GM21717 (cell line): ENCODE data around the gene TNNC2.
"Not testable (repeated sequence)": the region's sequence is repeated elsewhere in the genome, so short reads cannot be mapped to it uniquely, and the experiment has no call there.

Experiments used
- ATAC-seq: cut with Tn5 transposase; IDR thresholded peaks from one replicate; pipeline ENCODE4 v1.9.1; 2021; ENCODE audit warnings: mild to moderate bottlenecking, moderate library complexity; ENCODE audit not compliant: unreplicated experiment

The TNNC2 gene

DNA sequence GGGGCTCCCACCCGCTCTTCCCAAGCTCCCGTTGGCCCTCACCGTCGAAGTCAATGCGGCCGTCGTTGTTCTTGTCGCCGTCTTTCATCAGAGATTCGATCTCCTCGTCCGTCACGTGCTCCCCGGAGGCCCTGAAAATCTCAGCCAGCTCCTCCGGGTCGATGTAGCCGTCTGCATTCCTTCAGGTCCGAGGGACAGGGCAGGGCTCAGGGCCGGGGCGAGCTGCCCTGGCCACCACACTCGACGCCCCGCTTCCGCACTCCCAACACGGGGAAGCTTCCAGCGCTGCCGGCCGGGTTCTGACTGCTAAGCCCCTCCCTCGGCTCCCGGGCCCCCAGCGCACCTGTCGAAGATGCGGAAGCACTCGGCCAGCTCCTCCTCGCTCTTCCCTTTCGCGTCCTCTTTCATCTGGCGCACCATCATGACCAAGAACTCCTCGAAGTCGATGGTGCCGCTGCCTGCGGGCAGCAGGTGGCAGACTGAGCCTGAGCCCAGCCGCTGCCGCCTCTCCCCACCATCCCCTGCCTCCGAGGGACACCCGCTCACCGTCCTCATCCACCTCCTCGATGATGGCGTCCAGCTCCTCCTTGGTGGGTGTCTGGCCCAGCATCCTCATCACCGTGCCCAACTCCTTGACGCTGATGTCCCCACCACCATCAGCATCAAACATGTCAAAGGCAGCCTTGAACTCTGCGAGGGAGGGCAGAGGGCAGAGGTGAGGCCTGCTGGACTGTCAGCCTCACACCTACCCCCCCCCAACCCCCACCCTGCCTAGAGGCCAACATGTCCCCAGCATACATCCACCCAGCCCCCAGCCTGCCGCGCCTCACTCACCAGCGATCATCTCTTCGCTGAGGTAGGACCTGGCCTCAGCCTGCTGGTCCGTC, 2.9 kb downstream of the TNNC2 start:
- ATAC-seq: no peak

DNA sequence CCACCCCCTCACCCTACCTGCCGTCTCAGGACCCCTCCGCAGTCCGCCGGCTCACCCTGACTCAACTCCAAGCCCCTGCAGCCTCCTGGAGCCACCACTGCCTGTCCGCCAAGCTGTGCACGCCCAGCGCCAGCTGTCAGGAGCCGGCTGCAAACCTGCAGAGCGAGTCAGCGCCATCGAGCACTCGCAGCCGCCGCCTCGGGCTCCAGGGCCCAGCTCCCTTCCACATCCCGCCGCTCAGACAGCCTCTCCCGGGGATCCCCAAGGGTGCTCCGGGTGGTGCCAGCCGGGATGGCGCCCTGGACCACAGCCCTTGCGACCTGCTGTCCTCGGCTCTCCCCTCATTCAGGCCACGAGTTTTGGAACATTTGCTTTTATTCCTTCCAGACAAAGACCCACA, 4.3 kb downstream of the TNNC2 start:
- no peak for ATAC-seq

DNA sequence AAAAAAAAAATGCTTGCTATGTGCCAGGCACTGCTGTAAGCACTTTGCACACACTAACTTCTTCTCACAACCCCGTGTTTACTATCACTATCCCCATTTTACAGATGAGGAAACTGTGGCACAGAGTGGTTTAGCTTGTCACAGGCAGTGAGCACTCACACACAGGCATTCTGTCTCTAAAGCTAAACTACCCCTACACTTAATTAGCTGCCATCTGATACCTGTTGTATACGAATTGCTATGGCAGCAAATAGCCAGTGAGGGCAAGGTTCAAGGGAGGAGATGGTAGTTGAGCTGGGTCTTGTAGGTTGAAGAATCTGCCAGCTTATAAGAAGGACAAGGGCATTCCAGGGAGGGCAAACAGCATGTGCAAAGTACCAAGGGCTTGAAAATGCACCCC, 5.2 kb downstream of the TNNC2 start:
- no peak for ATAC-seq

DNA sequence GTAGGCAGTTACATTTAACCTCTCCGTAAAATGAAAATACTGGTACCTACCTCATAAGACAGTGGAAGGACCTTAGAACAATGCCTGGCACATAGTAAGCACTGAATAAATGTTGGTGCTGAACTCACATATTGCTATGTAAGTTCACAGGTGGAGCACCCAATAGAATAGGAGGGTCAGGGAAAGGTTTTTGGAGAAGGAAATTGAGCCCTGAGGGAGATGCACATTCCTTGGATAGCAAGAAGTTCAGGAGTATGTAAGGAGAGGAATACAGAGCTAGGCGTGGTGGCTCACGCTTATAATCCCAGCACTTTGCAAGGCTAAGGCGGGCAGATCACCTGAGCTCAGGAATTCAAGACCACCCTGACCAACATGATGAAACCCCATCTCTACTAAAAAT, 7.6 kb downstream of the TNNC2 start:
- ATAC-seq: no peak

DNA sequence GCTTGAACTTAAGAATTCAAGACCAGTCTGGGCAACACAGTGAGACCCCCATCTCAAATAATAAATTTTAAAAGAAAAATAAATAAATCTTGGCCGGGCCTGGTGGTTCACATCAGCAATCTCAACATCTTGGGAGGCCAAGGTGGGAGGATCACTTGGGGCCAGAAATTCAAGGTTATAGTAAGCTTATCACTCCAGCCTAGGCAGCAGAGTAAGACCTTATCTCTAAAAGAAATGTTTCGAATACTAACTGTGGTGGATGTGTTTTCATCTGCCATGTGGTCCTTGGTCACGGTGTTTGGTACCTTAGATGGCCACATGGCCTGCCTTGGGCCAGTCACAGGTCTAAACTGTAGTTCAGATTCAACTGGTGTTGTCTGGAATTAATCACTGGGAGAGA, 8.9 kb downstream of the TNNC2 start:
- ATAC-seq: no peak

DNA sequence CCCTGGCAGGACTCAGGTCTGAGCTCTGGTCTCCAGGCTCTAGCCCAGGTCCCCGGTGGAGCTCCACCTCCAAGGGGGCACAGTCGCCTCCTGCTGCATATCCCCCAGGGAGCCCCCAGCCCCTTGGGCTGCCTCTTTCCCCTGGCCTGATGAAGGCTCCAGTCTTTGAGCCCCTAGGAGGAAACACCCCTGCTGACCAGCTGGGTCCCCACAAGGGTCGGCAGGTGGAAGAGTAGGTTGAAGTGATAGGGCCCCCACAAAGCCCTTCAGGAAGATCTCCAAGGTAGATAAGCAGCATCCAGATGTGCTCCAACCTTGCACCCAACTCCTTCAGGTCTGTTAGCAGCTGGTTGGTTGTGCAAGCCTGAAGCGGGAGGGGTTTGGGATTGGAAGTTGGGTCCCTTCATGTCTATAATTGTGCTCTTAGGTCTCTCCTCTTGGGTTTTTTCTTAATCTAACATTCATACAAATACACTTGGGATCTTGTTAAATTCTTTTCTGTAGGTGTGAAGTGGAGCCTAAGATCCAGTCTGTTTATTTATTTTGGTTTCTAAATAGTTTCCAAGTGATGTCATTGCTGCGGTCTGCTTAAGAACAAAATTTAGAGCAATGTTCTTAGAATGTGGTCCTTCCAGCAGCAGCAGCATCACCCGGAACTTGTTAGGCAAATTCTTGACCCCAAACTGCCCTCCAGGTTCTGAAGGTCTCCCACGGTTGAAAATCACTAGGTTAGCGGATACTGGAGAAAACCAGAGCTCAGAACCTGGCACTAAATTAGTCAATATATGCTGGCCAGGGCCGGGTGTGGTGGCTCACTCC, 9.5 kb downstream of the TNNC2 start:
- ATAC-seq: no peak

DNA sequence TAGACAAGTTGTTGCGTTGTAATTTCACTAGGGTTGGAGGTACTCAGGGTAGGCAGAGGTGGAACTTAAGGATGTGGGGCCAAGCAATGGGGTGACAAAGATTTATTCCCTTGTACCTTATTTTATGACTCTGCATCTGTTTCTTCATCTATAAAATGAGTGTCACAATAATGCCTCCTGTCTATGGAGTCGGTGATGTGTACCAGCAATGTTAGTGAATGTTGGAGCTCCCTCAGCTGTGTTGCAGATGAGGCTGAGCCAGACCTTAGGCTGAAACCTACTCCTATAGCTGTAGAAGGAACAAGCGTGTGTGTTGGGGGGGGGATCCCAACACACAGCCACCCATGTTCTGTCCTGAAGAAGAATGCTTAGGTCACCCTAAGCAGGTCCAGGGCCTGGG, 10.2 kb downstream of the TNNC2 start:
- ATAC-seq: no peak

DNA sequence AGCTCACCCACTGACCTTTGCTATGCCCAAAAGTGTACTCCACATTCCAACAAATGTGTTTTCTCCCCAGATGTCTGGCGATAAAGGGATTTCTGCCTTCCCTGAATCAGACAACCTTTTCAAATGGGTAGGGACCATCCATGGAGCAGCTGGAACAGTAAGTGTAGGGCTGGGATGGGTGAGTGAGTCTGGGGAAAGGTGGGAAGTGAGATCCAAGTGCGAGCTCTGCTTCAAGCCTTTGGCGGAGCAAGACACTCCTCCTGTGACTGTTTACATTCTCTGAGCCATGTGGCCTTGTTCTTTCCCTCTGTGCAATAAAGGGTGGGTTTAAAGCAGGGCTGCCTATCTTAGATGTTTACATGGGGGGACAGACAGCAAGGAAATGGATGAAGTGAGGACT, 12.8 kb downstream of the TNNC2 start:
- ATAC-seq: no peak

DNA sequence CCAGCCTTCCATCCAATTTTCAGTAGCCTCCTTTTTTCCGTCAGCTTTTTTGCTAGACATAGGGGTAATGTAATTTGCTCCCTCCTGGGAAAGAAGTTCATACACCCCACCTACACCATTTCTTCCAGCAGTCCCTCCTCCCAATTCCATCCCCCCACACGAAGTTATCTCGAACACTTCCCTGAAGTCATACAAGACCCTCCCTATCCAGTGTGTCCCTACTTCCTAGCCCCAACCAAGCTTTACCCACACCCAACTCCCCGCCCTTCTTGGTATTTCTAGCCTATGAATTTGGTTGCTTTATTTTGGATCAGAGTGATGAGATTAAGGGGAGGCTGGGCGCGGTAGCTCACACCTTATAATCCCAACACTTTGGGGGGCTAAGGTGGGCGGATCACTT, 13.6 kb downstream of the TNNC2 start:
- no peak for ATAC-seq

DNA sequence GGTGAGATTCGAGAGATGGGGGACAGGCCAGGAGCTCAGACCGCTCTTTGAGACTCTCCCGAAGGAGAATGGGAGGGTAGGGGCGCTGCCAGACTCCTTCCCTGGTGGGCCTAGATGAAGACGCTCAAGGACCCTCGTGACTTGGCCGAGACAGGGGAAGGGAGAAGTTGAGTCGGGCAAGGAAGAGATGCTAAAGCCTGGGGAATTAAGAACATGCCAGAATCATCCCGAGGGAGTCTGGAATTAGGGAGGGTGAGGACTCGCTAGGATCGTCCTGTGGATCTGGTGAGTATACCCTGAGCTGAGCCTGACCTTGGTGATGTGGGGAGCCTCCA, 14.1 kb downstream of the TNNC2 start:
- ATAC-seq: no peak

DNA sequence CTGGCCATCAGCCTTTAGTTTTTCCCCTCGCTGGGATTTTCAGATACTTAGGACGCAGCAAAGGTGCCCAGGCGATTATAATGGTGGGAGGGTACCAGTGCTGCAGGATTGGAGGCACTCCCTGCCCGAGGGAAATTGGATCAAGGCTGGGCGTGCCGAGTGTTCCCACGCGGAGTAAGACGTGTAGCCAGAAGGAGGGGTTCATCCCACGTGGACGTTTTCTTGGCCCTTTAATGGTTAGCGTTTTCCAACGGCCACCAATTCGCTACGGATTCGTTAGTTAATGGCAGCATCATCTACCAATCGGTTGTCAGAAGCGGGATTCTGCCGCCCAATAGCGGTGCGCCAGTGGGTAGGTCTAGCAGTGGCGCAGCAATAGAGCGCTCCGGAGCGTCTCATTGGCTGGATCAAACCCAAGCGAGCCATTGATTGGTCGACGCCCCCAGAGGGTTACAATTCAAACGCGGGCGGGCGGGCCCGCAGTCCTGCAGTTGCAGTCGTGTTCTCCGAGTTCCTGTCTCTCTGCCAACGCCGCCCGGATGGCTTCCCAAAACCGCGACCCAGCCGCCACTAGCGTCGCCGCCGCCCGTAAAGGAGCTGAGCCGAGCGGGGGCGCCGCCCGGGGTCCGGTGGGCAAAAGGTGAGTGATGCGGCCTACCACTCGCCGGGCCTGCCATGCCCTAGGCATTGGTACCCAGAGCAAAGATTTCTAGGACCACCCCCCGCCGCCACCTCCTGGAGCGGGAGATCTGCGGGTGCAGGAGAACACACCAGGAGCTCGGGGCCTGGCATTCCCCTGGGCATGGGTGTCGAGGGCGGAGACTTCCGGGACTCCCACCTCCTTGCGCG, 14.7 kb downstream of the TNNC2 start, which contains the start of gene UBE2C:
Gene UBE2C, plus strand, starts transcription at position 488 of the 849 bp plus-strand sequence. Its CDS starts 52 bp downstream, at position 540.
- ATAC-seq: peak; percentile 95

DNA sequence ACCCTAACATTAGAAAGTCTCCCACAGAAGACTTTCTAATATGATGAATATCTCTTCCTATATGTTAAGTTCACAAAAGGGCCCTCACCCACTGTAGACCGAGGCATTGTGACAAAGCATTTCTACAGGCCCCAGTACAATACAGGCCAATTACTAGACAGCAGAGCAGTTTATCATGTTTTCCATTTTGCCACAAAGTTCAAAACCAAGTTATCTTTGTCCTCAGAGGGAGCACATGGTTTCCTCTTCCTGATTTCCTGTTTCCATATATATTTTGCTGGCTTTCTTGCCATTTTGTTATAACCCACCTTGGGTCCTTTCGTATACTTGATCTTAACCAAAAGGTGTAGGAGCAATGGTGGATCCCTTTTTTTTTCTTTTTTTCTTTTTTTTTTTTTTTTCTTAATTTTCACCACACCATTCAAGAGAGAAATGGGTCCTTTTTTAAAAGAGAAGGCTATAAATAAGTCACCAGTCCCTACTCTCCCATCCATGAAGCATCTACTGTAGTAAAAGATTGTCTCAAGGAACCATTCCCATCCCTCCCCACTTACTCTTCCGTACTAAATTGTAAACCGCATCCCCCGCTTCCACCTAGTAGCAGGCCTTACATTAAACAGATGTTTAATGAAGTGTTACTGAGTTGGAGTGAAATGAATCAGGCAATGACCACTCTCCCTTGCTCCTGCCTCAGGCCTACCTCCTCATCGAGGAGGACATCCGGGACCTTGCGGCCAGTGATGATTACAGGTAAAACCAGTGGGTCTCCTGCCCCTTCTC, 16.7 kb downstream of the TNNC2 start:
- ATAC-seq: no peak

DNA sequence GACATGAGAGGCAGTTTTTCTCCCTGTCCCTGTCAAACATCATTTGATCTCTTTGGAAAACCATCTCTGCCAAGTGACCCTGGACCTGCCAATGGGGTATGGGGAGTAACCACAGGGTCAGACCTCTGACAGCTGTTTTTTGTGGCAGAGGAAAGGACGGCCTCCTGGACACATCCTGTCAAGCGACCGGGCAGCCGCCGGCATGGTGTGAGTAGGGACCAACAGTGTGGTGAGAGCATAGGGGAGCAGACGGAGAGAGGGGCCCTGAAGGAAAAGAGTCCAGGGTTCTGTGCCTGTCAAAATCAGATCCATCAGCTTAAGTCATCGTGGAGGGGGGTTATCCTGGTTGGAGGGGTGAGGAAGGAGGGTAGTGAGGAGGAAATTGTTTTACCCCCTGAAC, 25.3 kb downstream of the TNNC2 start:
- ATAC-seq: no peak

DNA sequence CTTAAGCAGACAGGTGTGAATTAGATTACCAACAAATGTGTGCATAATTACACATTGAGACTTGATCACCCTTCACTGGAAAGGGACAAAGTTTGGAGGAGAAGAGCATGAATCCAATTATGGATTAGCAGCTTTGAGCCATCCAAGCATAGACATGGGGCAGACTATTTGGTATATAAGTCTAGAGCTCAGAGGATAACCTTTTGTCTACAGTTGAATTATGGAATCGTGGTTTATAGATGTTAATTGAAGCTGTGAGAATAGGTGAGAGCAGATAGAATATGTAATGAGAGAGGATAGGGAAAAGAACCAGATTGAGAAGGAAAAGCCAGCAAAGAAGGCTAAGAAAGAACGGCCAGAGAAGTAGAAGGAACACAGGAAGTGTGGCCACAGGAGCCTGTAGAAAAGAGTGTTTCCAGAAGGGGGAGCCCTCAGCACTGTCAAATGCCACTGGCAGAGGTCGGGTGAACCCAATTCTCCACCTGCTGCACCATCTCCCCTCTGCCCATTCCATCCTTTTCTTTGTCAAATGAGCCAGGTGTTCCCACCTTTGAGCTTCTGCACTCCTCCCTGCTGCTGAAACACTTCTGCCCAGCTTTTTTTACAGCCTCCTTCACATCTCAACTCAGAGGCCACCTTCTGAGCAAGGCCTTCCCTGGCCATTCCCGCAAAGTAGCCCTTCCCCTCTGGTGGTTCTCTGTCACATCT, 28.0 kb downstream of the TNNC2 start:
- ATAC-seq: no peak

DNA sequence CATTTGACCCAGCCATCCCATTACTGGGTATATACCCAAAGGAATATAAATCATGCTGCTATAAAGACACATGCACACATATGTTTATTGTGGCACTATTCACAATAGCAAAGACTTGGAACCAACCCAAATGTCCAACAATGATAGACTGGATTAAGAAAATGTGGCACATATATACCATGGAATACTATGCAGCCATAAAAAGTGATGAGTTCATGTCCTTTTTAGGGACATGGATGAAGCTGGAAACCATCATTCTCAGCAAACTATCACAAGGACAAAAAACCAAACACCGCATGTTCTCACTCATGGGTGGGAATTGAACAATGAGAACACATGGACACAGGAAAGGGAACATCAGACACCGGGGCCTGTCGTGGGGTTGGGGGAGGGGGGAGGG, 29.2 kb downstream of the TNNC2 start:
- ATAC-seq: not testable (repeated sequence)

DNA sequence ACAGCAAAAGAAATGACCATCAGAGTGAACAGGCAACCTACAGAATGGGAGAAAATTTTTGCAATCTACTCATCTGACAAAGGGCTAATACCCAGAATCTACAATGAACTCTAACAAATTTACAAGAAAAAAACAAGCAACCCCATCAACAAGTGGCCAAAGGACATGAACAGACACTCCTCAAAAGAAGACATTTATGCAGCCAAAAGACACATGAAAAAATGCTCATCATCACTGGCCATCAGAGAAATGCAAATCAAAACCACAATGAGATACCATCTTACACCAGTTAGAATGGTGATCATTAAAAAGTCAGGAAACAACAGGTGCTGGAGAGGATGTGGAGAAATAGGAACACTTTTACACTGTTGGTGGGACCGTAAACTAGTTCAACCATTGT, 29.6 kb downstream of the TNNC2 start:
- ATAC-seq: not testable (repeated sequence)

DNA sequence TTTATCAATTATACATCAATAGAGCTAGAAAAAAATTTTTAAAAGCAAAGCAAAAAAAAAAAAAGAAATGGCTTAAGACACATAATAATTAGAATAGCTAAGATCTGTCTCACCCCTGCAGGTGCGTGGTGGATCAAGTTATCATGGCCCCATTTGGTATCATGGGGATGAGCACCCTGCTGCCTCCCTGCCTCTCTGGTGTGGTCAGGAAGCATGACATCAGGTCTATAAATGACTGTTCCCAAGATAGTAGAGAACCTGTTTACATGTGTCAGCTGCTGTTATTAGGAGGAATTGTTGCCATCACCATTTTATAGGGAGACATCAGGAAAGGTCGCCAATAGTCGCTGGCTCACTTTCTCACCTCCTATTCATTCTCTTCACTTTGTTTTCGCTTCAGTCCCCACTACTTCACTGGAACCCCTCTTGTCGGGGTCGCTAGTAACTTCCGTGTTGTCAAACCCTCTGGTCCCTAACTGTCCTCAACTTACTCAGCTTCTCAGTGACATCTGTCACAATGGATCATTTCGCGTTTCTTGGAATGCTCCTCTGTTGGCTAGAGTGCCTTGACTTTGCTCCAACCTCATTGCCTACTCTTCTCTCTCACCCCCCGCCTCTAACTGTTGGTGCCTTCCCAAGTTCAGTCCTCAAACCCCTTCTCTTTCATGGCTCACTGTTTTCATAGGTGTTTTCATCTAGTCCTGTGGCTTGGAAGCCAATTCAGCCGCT, 30.6 kb downstream of the TNNC2 start:
- no peak for ATAC-seq

DNA sequence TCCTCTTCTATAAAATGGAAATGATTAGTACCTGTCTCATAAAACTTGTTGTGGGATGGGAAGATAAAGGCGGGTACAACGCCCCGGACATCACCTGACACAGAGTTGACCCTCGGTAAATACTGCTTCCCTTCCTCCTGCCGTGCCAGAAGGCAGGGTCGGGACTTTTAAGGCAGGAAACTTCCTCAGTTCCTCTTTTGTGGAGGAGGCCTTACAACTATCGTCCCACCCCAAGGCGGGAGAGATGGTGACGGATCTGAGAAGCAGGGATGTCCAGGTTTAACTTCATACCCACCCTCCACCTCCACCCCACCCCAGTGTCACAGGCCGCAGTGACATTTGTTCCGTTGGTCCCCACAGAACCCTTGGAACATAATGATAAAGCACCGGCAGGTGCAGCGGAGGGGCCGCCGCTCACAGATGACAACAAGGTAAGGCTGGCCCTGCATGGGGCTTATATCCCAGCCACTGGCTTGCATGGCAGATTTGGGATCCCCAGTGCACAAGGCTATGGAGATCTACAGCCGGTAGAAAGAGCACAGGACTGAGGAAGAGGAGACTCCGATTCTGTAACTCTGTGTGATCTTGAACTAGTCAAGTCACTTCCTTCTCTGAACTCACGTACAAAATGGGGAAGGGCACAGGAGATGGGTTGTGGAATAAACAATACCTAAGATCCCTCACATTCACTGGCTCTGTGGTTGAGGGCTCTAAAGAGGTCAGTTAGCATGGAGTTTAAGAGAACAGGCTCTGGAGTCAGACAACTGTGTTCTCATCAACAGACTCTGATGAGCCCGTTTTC, 34.6 kb downstream of the TNNC2 start:
- peak; percentile 12 for ATAC-seq
